Measurements from ENCODE around the gene COL7A1.

COL7A1 gene

GRCh38 chr3:48595075-48595525 lies at the start of gene COL7A1:
Gene COL7A1, minus strand, starts transcription at chr3:48595329. Its CDS starts 170 bp downstream, at chr3:48595159.
- no peak for FAIRE-seq

- no peak for FAIRE-seq
Measured at GRCh38 chr3:48642605-48643004, 47.5 kb upstream of the COL7A1 start.

- no peak for FAIRE-seq
Measured at GRCh38 chr3:48641396-48641795, 46.3 kb upstream of the COL7A1 start.

- FAIRE-seq = no peak
Measured at GRCh38 chr3:48639944-48640606, 44.9 kb upstream of the COL7A1 start.

GRCh38 chr3:48637305-48637704 lies 42.2 kb upstream of the COL7A1 start:
- FAIRE-seq = no peak

GRCh38 chr3:48636149-48636655 lies 41.1 kb upstream of the COL7A1 start:
- FAIRE-seq = no peak

- peak; percentile 83 for FAIRE-seq
Measured at GRCh38 chr3:48635222-48636021, 40.3 kb upstream of the COL7A1 start, which contains the start of gene SLC26A6. Gene SLC26A6, minus strand, starts transcription at chr3:48635461. Its CDS starts 68 bp downstream, at chr3:48635393.

- FAIRE-seq = no peak
Measured at GRCh38 chr3:48634661-48635221, 39.6 kb upstream of the COL7A1 start.

GRCh38 chr3:48633743-48634142 lies 38.6 kb upstream of the COL7A1 start:
- no peak for FAIRE-seq

- FAIRE-seq = no peak
Measured at GRCh38 chr3:48633256-48633655, 38.1 kb upstream of the COL7A1 start.

GRCh38 chr3:48631516-48632448 lies 36.7 kb upstream of the COL7A1 start:
- no peak for FAIRE-seq

- no peak for FAIRE-seq
Measured at GRCh38 chr3:48630833-48631232, 35.7 kb upstream of the COL7A1 start.

GRCh38 chr3:48630407-48630806 lies 35.3 kb upstream of the COL7A1 start:
- no peak for FAIRE-seq

- no peak for FAIRE-seq
Measured at GRCh38 chr3:48629894-48630293, 34.8 kb upstream of the COL7A1 start.

- FAIRE-seq = no peak
Measured at GRCh38 chr3:48628277-48629017, 33.3 kb upstream of the COL7A1 start.

GRCh38 chr3:48625600-48625999 lies 30.5 kb upstream of the COL7A1 start:
- FAIRE-seq = no peak

GRCh38 chr3:48624767-48625166 lies 29.6 kb upstream of the COL7A1 start:
- no peak for FAIRE-seq

GRCh38 chr3:48623851-48624547 lies 28.9 kb upstream of the COL7A1 start:
- FAIRE-seq = no peak

GRCh38 chr3:48621461-48621869 lies 26.3 kb upstream of the COL7A1 start, which contains the start of gene TMEM89:
Gene TMEM89, minus strand, starts transcription at chr3:48621769. Its CDS starts 13 bp downstream, at chr3:48621756.
- no peak for FAIRE-seq

Data from endometrium (tissue), 2 donors.